ENCODE results near the gene CIAO1.
"Not testable (repeated sequence)": the region's sequence is repeated elsewhere in the genome, so short reads cannot be mapped to it uniquely, and the experiment has no call there.

Gene CIAO1

DNA sequence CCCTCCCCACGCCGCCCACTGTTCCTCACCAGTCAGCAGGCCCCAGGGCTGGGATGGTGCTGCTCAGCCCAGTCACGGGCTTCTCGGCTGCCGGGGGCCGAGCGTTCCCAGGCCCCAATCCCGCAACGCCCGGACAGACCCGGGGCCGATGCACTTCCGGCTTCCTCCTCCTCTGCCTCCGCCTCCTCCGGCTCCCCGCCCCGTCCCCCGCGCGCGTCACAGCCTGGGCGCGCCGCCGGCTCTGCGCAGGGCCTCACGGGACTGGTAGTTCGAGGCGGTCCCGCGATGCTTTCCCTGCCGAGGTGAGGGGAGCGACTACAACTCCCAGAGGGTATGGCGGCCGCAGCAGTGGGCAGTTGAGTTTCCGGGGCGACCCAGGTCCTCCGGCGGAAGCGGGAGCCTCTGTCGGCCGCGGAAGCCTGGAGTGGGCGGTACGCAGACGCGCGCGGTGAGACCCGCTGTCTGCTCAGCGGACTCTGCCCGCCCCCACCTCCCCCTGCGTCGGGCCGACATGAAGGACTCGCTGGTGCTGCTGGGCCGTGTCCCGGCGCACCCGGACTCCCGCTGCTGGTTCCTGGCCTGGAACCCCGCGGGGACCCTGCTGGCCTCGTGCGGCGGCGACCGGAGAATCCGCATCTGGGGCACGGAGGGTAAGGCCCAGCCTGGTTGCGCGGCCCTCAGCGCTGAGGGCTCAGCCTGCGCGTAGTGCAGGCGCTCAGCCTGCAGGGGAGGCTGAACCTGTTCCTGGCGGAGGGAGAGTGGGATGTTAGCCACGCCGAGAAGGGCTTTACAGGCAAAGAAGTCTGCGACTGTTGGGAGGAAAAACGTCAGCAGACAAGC lies at the start of gene CIAO1, which contains the start of gene TMEM127:
TSS of gene CIAO1 (plus strand) at position 386 of the 840 bp plus-strand sequence. CDS start at position 512, 126 bp downstream.
TSS of gene TMEM127 (minus strand) at position 158 of the 840 bp plus-strand sequence. CDS start 616 bp downstream, outside the sequence.
- peak; percentile 98 for DNase-seq

DNA sequence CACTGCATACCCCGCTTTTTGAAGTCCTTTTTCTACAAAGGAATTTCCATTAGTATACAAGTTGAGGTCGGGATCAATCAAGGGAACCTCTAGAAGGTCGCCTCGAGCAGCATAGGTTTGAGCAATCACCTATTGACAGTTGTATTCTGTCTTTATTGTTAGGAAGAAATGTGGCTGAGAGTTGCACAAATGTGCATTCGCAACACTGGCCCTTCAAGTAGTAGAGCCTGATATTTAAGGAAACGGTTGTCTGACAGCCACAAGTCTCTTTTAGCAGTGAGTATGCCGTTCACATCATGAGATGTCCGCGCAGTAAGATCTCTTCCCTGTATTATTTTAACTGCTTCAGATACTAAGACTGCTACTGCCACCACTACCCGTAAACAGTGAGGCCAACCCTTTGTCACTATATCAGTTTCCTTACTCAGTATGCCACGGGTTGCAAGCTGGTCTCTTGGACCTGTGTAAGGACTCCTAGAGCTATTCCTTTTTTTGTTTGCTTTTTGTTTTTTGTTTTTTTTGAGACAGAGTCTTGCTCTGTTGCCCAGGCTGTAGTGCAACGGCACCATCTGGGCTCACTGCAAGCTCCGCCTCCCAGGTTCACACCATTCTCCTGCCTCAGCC lies 47.4 kb upstream of the CIAO1 start:
- peak in 1 of 2 donors; percentile 25 for DNase-seq

DNA sequence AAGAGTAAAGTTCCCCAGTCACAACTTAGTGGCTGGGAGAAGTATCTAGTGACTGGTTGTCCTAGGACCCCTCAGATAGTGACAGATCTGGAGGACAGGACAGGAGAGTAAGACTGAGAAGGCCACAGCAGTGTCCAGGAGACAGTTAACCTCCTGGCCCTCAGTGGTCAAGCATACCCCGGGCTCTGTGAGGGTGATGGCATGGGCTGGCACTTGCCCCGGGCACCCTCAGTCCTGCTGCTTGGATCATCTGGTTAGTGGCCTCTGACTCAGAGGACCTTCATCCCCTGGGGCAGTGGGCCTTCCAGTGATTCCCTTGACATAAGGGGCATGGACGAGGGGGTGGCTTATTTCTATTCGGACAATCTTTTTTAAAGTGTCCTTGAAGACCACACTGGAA lies 46.1 kb upstream of the CIAO1 start:
- DNase-seq, result not testable (repeated sequence)

DNA sequence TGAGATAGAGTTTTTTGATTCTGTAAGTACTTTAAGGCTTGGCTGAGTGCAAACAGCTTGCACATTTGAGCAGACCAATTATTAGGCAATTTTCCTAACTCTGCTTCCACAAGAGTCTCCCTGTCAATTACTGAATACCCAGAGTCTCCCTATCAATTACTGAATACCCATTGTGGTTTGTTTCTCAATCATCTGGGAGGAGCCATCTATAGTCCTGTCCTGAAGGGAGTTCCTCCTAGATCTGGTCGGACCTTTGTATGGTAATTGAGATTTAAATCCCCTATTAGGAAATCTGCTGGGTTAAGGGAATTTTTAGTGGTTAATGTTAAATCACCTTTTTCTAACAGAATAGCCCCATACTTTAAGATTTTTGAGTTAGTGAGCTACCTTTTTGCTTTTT lies 44.9 kb upstream of the CIAO1 start:
- DNase-seq, result peak; percentile 71 to 75

DNA sequence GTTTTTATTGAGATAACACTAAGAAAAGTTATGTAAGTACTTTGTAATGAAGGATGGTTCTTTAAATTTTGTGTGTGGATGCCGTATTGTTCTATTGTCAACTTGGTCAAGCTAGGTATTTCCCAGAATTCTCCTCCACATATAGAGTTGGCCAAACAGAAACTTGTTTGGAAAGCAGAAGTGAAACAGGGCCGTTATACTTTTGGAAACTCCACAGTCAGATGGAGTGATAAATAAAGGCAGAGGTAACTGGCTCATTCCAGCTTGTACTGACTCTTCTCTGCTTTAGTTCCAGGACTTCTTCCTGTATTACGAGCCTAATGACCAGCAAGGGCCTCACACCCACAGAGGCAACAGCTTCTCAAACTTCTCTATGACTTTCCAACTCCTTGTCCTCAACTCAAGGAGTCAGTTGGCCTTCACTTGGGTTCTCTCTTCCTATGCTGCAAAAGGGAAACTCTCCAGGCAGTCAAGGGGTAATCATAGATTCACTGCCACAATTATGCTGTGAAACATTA lies 41.0 kb upstream of the CIAO1 start:
- DNase-seq, result peak; percentile 89 to 94

DNA sequence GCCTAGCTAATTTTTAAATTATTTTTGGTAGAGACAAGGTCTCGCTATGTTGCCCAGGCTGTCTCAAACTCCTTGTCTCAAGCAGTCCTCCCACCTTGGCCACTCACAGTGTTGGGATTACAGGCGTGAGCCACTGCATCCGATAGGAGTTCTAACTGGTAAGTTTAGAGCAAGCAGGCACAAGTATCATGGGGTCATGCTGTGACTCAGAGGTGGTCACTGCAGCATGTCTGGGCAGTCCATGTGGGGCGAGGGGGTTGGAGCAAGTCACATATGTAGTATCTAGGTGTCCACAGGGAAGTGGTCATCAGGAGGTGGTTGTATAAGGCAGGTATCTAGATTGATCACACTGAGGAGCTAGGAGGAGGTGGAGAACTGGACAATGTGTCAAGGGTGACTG lies 34.7 kb upstream of the CIAO1 start:
- DNase-seq, result no peak

DNA sequence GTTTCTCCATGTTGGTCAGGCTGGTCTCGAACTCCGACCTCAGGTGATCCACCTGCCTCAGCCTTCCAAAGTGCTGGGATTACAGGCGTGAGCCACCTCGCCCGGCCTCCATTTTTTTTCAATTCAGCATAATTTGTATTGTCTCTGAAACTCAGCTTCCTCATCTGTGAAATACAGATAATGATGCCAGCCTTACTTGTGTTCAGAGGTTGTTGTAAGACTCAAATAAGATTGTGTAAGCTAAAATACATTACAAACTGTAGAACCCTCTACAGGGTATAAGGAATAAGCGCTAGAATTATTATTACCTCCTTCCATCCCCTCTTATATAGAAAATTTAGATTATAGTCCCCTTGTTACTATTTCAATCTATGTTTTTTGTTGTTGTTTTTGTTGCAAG lies 32.6 kb upstream of the CIAO1 start:
- DNase-seq, result peak; percentile 41

DNA sequence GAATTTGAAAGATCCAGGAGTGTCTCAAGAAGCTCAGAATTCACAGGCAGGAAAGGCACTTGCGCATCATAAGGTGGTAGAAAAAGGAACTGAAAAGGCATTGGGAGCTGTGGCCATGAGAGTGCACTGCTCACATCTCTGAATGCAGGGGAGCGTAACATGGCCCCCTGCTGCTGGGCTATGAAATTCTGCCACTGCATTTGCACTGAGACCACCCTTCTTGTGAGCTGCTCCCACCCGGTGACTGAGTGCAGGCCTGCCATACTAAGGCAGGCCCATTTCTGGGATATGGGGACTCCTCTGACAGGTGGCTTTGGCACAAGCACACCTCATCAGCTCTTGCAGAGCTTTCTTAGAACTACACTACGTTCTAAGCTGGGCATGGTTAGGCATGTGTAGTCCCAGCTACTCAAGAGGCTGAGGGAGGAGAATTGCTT lies 32.1 kb upstream of the CIAO1 start:
- DNase-seq, result no peak

DNA sequence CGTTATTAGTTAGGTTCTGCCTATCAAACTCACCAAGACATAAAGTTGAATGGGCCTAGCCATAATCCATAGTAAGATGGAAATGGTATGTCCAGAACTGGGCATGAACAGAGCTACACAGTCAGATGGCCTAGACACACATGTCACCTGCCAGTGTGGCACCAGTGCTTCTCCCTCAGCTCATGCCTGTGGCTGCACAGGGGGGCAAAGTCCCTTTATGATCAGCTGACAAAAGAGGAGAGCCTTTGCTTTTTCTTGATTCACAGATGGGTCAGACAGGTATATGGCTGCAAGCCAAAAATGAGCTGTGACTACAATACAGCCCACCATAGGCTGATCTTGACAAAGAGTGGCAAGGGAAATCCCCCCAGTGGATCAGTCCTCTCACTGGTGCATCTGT lies 29.1 kb upstream of the CIAO1 start:
- no peak for DNase-seq

DNA sequence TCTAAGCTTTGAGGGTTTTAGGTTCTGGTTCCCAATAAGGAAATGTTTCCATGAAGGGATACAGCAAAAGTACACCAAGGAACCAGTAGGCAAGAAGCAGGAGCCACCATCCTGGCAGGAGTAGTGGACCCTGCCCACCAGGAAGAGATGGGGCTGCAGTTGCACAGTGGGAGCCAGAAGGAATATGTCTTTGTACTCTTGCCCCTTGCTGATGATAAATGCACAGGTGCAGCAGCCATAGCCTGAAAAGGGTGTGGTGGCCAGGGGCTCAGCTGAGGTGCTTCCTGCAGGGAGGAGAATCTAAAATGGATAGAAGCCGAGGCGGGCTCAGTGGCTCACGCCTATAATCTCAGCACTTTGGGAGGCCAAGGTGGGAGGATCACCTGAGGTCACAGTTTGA lies 27.8 kb upstream of the CIAO1 start:
- DNase-seq, result no peak

DNA sequence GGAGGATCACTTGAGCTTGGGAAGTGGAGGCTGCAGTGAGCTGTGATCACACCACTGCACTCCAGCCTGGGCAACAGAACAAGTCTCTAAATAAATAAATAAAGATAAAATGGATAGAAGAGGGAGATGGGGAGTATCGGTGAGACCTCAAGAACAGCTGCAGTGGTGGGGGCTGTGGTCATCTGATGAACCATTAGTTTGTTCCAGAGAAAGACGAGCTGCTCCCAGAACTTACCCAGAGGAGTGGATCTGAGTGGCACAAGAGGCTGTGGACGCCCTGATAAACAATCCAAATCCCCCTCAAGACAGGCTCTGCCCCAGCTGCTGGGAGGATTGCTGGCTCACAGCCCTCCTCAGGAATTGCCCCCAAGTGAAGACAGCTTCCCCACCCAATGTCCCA lies 26.9 kb upstream of the CIAO1 start:
- DNase-seq, result no peak

DNA sequence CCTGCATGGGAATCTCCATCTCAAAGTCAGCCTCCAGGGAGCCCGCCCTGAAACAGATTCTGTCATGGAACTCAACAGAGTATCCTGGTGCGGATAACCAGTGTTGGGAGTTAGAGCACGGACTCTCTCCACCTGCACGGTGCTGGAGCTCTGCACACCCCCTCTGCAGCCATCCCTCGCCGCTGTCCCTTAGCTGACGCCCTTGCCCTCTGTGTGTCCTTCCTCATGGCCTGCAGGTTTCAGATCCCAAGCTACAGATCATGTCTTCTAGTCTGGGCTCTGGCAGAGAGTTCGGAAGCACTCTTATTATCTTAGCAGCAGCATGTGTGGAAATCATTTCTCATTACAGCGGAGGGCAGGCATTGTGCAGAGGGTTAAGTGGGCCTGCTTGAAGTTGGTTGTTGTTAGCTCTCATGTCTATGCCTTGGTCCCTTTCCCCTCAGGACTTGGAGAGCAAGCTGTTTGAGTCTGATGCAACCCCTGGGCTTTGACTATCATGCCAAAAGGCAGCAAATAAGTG lies 26.2 kb upstream of the CIAO1 start:
- DNase-seq, result no peak

DNA sequence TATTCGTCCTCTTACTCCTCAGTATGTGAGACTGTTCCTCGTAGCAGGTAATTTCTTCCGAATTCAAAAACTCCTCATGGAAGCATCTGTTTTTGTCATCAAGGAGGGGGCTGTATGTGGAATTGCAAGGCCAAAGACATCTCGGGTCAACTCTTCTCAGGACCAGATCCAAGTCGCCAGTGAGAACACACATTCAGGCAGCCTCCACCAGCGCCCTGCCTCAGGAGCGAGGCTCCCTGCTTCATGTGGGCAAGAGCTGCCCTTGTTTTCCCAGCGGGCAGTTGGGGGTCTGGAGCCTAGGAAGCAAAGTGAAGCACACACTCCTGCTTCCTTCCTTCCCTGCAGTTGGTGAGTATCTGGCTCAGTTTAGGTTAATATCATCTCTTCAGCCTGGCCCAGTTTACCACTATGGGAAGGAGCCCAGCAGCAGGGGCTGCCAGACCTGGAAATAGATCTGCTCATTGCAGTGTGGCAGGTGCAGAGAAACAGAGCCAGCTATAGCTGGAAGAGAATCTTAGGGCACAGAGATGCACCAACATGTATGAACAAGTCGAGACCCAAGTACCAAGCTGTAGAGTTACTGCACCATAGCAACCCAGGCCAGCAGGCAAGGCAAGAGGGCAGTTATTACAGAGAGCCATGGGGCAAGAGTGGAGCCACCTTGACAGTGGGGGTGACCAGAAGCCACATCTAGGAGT lies 25.5 kb upstream of the CIAO1 start:
- DNase-seq, result no peak

DNA sequence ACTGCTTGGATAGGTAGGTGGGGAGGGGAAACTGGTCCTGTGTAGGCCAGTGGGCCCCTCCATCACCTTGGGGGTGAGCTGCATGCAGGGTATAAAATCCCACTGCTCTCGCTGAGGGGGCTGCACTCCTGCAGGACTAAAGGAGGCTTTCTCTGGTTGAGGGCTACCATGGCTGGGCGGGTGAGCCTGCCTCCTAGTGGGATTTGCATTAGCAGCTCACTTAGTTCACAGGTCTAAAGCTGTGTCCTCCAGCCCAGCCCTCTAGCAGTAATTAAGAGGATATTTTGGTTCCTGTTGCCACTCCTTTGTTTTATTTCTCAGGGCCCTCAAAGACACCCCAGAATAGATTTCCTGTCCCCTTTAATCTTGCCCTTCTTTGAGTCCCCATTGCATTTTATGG lies 24.8 kb upstream of the CIAO1 start:
- no peak for DNase-seq

DNA sequence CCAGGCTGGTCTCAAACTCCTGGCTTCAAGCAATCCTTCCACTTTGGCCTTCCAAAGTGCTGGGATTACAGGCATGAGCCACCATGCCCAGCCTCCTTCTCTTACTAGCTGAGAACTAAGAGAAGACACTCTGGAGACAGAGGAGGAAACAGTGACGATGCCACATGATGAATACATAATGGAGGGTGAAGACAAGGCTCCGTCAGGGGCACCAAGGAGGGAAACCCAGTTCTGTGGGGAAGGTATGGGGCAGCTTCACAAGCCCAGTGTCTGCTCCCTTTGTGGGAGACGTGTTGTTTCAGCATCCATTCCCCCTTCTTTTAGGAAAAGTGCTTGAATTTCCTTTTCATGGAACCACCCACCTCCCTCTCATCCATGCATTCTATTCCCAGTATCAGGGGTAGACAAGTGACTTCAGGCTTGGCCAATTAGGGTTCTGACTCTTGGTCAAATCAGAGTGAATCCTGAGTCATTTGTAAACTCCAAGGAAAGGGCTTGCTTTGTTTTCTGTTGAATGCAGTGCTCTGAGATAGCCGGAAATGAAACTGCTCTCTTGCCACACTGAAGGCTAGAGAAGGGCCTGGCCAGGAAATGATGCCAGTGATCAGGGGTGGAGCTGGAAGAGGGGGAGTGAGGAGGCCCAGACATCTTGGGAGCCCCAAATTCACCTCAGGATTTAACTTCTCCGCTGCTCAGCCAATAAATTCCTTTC lies 24.0 kb upstream of the CIAO1 start:
- peak; percentile 91 for DNase-seq

DNA sequence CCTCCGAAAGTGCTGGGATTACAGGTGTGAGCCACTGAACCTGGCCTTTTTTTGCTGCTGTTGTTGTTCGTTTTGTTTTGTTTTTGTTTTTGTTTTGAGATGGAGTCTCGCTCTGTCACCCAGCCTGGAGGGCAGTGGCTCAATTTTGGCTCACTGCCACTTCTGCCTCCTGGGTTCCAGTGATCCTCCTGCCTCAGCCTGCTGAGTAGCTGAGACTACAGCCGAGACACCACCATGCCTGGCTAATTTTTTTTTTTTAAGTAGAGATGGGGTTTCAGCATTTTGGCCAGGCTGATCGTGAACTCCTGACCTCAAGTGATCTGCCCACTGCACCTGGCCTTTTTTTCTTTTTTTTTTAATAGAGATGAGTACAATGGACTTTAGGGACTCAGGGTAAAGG lies 22.2 kb upstream of the CIAO1 start:
- no peak for DNase-seq

DNA sequence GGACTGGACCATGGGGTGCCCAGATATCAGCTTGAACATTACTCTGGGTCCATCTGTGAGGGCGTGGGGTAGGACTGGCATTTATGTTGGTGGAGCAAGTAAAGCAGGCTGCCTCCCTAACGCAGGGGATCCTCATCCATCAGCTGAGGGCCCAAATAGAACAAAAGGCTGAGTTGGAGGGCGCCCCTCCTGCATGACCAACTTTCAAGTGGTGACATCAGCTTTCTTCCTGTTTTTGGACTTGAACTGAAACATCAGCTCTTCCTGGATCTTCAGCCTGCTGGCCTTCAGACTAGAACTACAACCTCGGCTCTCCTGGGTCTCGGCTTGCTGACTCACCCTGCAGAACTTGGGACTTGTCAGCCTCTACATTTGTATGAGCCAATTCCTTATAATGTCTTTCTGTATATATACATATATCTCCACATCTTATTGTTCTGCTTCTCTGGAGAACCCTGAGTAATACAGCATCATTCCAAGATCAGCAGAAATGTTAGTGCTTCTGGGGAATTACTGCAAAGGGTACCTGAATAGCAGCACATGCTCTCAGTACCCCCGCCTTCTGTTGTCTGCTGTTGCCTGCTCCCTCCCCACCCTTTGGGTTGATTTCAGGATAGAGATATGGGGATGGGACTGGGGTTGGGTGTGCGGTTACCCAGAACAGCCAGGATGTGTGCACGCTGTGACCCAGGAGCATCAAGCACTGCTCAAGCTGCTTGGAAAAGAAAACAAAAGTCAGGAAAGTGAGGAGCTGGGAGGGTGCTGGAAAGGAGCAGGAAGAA lies 20.2 kb upstream of the CIAO1 start:
- peak; percentile 84 to 91 for DNase-seq

DNA sequence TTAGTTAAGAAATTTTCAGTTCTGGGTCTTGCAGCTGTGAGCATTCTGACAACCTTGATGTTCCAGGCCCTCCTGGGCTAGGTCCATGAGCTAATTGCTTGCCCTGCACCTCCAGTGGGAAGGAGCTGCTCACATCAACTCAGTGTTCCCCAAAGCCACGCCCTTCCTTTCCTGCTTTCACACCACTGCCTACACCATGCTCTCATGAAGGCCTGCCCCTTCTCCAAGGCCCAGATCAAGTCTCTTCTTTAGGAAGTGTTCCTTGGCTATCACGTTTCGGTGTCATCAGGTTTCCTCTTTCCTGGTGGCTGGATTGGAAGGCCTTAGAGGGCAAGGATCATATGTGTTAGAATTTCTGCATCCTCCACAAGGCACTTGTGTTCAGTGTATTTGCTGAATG lies 19.0 kb upstream of the CIAO1 start:
- DNase-seq, result peak; percentile 68 to 84

DNA sequence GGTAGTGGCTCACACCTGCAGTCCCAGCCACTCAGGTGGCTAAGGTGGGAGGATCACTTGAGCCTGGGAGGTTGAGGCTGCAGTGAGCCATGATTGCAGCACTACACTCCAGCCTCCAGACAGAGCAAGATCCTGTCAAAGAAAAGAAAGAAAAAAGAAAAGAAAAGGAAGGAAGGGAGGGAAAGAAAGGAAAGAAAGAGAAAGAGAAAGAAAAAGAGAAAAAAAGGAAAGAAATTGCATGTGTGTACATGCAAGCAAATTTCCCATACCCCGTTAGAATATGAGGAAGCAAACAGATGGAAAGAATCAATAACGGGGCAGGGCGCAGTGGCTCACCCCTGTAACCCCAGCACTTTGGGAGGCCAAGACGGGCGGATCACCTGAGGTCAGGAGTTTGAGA lies 18.1 kb upstream of the CIAO1 start:
- DNase-seq, result no peak

DNA sequence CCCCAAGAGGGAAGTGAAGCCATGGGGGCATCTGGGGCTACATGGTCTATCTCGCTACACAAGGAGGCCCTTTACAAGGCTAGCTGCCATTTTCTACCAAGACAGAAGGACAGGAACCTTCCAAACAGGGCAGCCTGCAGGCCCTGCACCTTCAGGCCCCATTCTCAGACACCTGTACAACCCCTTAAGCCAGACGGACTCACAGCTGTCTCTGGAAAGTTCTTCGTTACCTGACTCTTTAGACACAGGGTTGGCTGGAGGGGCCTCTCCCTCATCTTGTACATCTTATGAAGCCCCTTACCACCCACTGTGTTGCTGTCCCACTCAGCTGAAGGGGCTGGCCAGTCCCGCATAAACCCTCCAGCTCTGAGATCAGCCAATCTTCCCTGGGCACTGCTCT lies 17.4 kb upstream of the CIAO1 start:
- no peak for DNase-seq

DNA sequence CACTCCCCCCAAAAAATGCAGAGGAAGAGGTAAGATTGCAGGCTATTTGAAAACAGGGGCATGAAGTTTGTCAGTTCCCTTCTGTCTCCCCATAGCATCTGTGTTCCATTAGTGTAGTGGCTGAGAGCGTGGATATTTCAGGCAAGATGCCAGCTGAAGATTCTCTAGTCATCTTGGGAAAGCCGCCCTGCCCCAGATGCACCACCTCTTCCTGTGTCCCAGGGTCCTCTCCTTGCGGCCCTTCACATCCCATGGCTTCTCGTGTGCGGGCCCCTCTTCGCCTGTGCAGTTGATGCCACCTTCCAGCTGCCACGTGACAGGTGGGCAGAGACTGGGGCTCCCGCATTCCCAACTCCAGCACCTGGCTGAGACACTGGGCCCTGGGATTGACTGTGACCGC lies 16.4 kb upstream of the CIAO1 start:
- DNase-seq, result no peak

DNA sequence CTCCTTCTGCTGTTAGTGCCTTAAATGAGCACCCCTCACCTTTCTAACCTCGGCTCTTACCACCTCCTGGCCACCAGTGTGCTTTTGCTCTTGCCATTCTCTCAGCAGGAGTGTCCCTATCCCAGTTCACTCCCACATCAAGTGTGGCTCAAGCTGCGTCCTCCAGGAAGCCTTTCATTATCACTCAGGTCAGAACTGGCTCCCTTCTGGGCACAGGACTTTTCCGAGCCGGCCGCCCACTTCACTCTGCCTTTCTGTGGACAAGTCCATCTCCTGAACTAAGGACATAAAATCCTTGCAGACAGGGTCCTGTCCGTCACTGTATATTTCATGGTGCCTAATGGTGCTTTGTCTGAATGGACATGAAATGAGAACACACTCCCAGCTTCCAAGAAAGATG lies 15.8 kb upstream of the CIAO1 start:
- DNase-seq, result no peak
